Neural cell (in vitro differentiated cells): ENCODE results near the gene PTGES.

Experiments
- EP300 ChIP-seq: fragments of 450-650 bp; conservative IDR thresholded peaks from 2 replicates; pipeline ENCODE4 v1.6.1; 2014; ENCODE audit warnings: antibody characterized with exemption, mild to moderate bottlenecking, moderate library complexity; ENCODE audit not compliant: poor library complexity, severe bottlenecking
- EZH2 ChIP-seq: fragments of 200-600, 300-800 bp; shearing (Covaris generic), sonication (generic); IDR thresholded peaks from 2 replicates; pipeline ENCODE4 v1.6.1; 2014; ENCODE audit warnings: antibody characterized with exemption, low read length, borderline replicate concordance, mild to moderate bottlenecking; ENCODE audit not compliant: insufficient read depth, poor library complexity, severe bottlenecking
- MXI1 ChIP-seq: fragments of 450-650 bp; conservative IDR thresholded peaks from 2 replicates; pipeline ENCODE4 v1.6.1; 2014; ENCODE audit warnings: antibody characterized with exemption, mild to moderate bottlenecking; ENCODE audit not compliant: poor library complexity, severe bottlenecking
- POLR2AphosphoS5 ChIP-seq: IDR thresholded peaks from 2 replicates; pipeline ENCODE4 v1.6.1; 2012
- RAD21 ChIP-seq: fragments of 450-650 bp; conservative IDR thresholded peaks from 2 replicates; pipeline ENCODE4 v1.6.1; 2014; ENCODE audit warnings: antibody characterized with exemption, mild to moderate bottlenecking, moderate library complexity
- SMC3 ChIP-seq: fragments of 450-650 bp; conservative IDR thresholded peaks from 2 replicates; pipeline ENCODE4 v1.6.1; 2014; ENCODE audit warnings: antibody characterized with exemption, mild to moderate bottlenecking, moderate library complexity; ENCODE audit not compliant: poor library complexity
- TAF1 ChIP-seq: IDR thresholded peaks from 2 replicates; pipeline ENCODE4 v1.6.1; 2012; ENCODE audit warnings: low read depth
- TF ChIP-seq, protein P1 (sequence below): fragments of 450-650 bp; IDR thresholded peaks from 2 replicates; pipeline ENCODE4 v1.5.1; 2014; ENCODE audit warnings: antibody characterized with exemption, mild to moderate bottlenecking, moderate library complexity; ENCODE audit not compliant: poor library complexity, severe bottlenecking
- TF ChIP-seq, protein P2 (sequence below): IDR thresholded peaks from 2 replicates; pipeline ENCODE4 v1.6.1; 2012; ENCODE audit warnings: borderline replicate concordance

DNA sequence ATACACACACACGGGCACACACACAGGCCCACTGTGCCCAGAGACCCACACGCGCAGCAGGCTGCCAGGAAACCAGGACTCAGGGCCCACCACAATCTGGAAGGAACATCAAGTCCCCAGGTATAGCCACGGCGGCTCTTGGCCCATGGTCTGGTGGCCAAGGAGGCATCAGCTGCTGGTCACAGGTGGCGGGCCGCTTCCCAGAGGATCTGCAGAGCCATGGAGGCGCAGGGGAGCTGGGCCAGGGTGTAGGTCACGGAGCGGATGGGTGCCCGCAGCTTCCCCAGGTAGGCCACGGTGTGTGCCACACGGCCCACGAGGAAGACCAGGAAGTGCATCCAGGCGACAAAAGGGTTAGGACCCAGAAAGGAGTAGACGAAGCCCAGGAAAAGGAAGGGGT is 13.4 kb downstream of the PTGES start:
- TF ChIP-seq SMC3 (no peak), MXI1 (no peak), POLR2AphosphoS5 (no peak), EZH2 (no peak), TAF1 (no peak), RAD21 (no peak), EP300 (no peak)
- TF ChIP-seq, protein P1, sequence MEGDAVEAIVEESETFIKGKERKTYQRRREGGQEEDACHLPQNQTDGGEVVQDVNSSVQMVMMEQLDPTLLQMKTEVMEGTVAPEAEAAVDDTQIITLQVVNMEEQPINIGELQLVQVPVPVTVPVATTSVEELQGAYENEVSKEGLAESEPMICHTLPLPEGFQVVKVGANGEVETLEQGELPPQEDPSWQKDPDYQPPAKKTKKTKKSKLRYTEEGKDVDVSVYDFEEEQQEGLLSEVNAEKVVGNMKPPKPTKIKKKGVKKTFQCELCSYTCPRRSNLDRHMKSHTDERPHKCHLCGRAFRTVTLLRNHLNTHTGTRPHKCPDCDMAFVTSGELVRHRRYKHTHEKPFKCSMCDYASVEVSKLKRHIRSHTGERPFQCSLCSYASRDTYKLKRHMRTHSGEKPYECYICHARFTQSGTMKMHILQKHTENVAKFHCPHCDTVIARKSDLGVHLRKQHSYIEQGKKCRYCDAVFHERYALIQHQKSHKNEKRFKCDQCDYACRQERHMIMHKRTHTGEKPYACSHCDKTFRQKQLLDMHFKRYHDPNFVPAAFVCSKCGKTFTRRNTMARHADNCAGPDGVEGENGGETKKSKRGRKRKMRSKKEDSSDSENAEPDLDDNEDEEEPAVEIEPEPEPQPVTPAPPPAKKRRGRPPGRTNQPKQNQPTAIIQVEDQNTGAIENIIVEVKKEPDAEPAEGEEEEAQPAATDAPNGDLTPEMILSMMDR, result no peak
- TF ChIP-seq, protein P2, sequence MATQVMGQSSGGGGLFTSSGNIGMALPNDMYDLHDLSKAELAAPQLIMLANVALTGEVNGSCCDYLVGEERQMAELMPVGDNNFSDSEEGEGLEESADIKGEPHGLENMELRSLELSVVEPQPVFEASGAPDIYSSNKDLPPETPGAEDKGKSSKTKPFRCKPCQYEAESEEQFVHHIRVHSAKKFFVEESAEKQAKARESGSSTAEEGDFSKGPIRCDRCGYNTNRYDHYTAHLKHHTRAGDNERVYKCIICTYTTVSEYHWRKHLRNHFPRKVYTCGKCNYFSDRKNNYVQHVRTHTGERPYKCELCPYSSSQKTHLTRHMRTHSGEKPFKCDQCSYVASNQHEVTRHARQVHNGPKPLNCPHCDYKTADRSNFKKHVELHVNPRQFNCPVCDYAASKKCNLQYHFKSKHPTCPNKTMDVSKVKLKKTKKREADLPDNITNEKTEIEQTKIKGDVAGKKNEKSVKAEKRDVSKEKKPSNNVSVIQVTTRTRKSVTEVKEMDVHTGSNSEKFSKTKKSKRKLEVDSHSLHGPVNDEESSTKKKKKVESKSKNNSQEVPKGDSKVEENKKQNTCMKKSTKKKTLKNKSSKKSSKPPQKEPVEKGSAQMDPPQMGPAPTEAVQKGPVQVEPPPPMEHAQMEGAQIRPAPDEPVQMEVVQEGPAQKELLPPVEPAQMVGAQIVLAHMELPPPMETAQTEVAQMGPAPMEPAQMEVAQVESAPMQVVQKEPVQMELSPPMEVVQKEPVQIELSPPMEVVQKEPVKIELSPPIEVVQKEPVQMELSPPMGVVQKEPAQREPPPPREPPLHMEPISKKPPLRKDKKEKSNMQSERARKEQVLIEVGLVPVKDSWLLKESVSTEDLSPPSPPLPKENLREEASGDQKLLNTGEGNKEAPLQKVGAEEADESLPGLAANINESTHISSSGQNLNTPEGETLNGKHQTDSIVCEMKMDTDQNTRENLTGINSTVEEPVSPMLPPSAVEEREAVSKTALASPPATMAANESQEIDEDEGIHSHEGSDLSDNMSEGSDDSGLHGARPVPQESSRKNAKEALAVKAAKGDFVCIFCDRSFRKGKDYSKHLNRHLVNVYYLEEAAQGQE, result no peak
